Thyroid gland (tissue), 4 donors: ENCODE measurements around the gene TECTB. TPM values are rescaled to one million over a fixed set of nuclear protein-coding genes. Genes with fewer than 3 reads are reported as not detected.

ENCODE experiments used
- DNase-seq, 2 donors: peaks; one replicate each; pipeline ENCODE4 v3.0.0-alpha.2; 2019
- H3K27ac ChIP-seq, 3 donors: fragments of 200-600 bp; sonication (generic); 1 replicate in 2 of 3; 2 replicates in 1 of 3; pipeline ENCODE4 v1.5.1; 2016 to 2019; ENCODE audit warnings: mild to moderate bottlenecking in 1 of 3, moderate library complexity in 1 of 3
- H3K27me3 ChIP-seq: fragments of 200-600 bp; sonication (generic); one replicate; pipeline ENCODE4 v1.5.1; 2019
- H3K36me3 ChIP-seq, 2 donors: fragments of 200-600 bp; sonication (generic); one replicate each; pipeline ENCODE4 v1.5.1; 2016 to 2019
- H3K4me1 ChIP-seq, 2 donors: fragments of 200-600 bp; sonication (generic); one replicate each; pipeline ENCODE4 v1.5.1; 2017 to 2019
- H3K4me3 ChIP-seq, 3 donors: fragments of 200-600 bp; sonication (generic); replicated peaks in 1 of 3; 1 replicate in 2 of 3; 2 replicates in 1 of 3; pipeline ENCODE4 v1.5.1; 2016; ENCODE audit warnings: mild to moderate bottlenecking in 1 of 3
- H3K9me3 ChIP-seq: fragments of 200-600 bp; sonication (generic); one replicate; pipeline ENCODE4 v1.5.1; 2017
- CTCF ChIP-seq, 6 experiments: fragments of 200-600 bp in 3 of 6; fragments of 450-650 bp in 3 of 6; sonication (generic) in 3 of 6; IDR thresholded peaks; one replicate each; pipeline ENCODE4 v1.5.1; 2016 to 2019; ENCODE audit warnings: antibody characterized with exemption in 6 of 6, mild to moderate bottlenecking in 2 of 6, inconsistent platforms in 1 of 6, moderate library complexity in 1 of 6
- POLR2A ChIP-seq, 2 donors: fragments of 450-650 bp; IDR thresholded peaks; one replicate each; pipeline ENCODE4 v1.6.1; 2017; ENCODE audit warnings: antibody characterized with exemption in 2 of 2, mild to moderate bottlenecking in 2 of 2, moderate library complexity in 1 of 2
- intact Hi-C: fragments of 100-400 bp; cut with DNase I; formaldehyde crosslinking; loops from one replicate; pipeline ENCODE4 v1.15.1; 2023
- microRNA-seq: library from miRNA; unstranded; fragments of <30 nt; microRNA quantifications from one replicate; pipeline ENCODE4, GENCODE V29; 2016
- small RNA-seq: library from RNA; depleted of rRNA; stranded (forward); fragments of <200 nt; gene quantifications from one replicate; pipeline ENCODE3, GENCODE V24; 2016
- total RNA-seq, 4 donors: library from RNA; depleted of rRNA; stranded (reverse); fragments of >200 nt; gene quantifications; one replicate each; pipeline ENCODE4 v1.2.3, GENCODE V29; 2016

Gene TECTB
- total RNA-seq, 4 donors from 2014 or later, result 0.29 to 0.89 (median 0.72) TPM

- Histone ChIP-seq H3K36me3 (no peaks in the 10 kb centered on the region), H3K27ac (no peak overlapping the region), H3K27me3 (no peaks in the 10 kb centered on the region), H3K4me3 (no peak overlapping the region), H3K9me3 (no peaks in the 10 kb centered on the region), H3K4me1 (no peaks in the 10 kb centered on the region)
- no peak for DNase-seq
- no peak for TF ChIP-seq CTCF (IDR thresholded peaks at IDR 0.05)
- TF ChIP-seq POLR2A (IDR thresholded peaks at IDR 0.05), result no peak
- intact Hi-C loops, result no loop called here
Observed at GRCh38 chr10:112353046-112353445, 69.8 kb downstream of the TECTB start.

Small RNA genes lying within 50 kb of the gene (microRNA-seq; reads per million reads assigned to microRNA genes)
- gene MIR6715A (not detected), gene MIR6715B (not detected)

Small RNA genes lying within 50 kb of the gene (small RNA-seq; reads per million reads assigned to genes)
- not detected for gene MIR6715A

Other genes starting within 250 kb of the TECTB start
- 10 to 100 TPM; 29.2 to 58.0 (median 40.8) TPM for gene GPAM, start 99.6 kb upstream of the TECTB start, total RNA-seq
- 10 to 100 TPM in 2 of 4 donors, 1 to 10 TPM in 2; 6.8 to 17.0 (median 10.0) TPM for gene ACSL5, start 90.7 kb downstream of the TECTB start, total RNA-seq
- gene ZDHHC6, start 163.5 kb downstream of the TECTB start, total RNA-seq, result 10 to 100 TPM; 26.5 to 39.2 (median 34.1) TPM
- gene VTI1A, start 163.8 kb downstream of the TECTB start, total RNA-seq, result 10 to 100 TPM; 49.3 to 84.5 (median 61.2) TPM